Ramos (cell line): ENCODE data around the gene NFATC4.
"Not testable (repeated sequence)": the region's sequence is repeated elsewhere in the genome, so short reads cannot be mapped to it uniquely, and the experiment has no call there.

Experiments
- in situ Hi-C: fragments of 300-500 bp; cut with MboI; formaldehyde crosslinking; loops from one replicate; pipeline ENCODE4 v1.14.3; 2022; ENCODE audit warnings: low sequenced_read_pairs; ENCODE audit not compliant: unreplicated experiment

Gene NFATC4

GRCh38 chr14:24337824-24338175 is 30.2 kb upstream of the NFATC4 start:
- in situ Hi-C loops: no loop called here

- in situ Hi-C loops: no loop called here
Observed at GRCh38 chr14:24338843-24339242, 29.1 kb upstream of the NFATC4 start.

GRCh38 chr14:24339284-24340151 is 28.5 kb upstream of the NFATC4 start, which contains the start of gene RIPK3:
Gene RIPK3 (minus strand): TSS chr14:24339991. CDS start chr14:24339826, 165 bp downstream.
- in situ Hi-C loops: no loop called here

- in situ Hi-C loops: no loop called here
Observed at GRCh38 chr14:24340606-24341005, 27.4 kb upstream of the NFATC4 start.

- in situ Hi-C loops: no loop called here
Observed at GRCh38 chr14:24342889-24343288, 25.1 kb upstream of the NFATC4 start.

GRCh38 chr14:24343795-24344660 is 24.0 kb upstream of the NFATC4 start:
- in situ Hi-C loops: no loop called here

GRCh38 chr14:24347134-24347533 is 20.9 kb upstream of the NFATC4 start:
- in situ Hi-C loops: no loop called here

GRCh38 chr14:24348186-24348585 is 19.8 kb upstream of the NFATC4 start:
- in situ Hi-C loops: no loop called here

- in situ Hi-C loops: no loop called here
Observed at GRCh38 chr14:24349742-24350141, 18.2 kb upstream of the NFATC4 start.

GRCh38 chr14:24351517-24351916 is 16.5 kb upstream of the NFATC4 start:
- in situ Hi-C loops: no loop called here

- in situ Hi-C loops: no loop called here
Observed at GRCh38 chr14:24353559-24354481, 14.2 kb upstream of the NFATC4 start.

- in situ Hi-C loops: not testable (repeated sequence)
Observed at GRCh38 chr14:24354482-24354825, 13.5 kb upstream of the NFATC4 start.

GRCh38 chr14:24355009-24355408 is 13.0 kb upstream of the NFATC4 start:
- in situ Hi-C loops: no loop called here

- in situ Hi-C loops: no loop called here
Observed at GRCh38 chr14:24356208-24356607, 11.8 kb upstream of the NFATC4 start.

- in situ Hi-C loops: no loop called here
Observed at GRCh38 chr14:24360281-24360680, 7.7 kb upstream of the NFATC4 start.

- in situ Hi-C loops: no loop called here
Observed at GRCh38 chr14:24361326-24361725, 6.7 kb upstream of the NFATC4 start.

- in situ Hi-C loops: no loop called here
Observed at GRCh38 chr14:24362241-24362960, 5.6 kb upstream of the NFATC4 start.

- in situ Hi-C loops: no loop called here
Observed at GRCh38 chr14:24363401-24363800, 4.6 kb upstream of the NFATC4 start.

- in situ Hi-C loops: loop anchor here (5.0 kb wide), 1 partner anchor 67 kb away; no protein-coding TSS in a partner anchor
Observed at GRCh38 chr14:24364841-24365240, 3.1 kb upstream of the NFATC4 start.
